Skin epidermis (tissue), 12 donors: Measurements from ENCODE around the gene DNAJB1.

ENCODE experiments used
- H3K27ac ChIP-seq, 21 experiments: fragments of 200-600 bp; sonication (generic) in 11 of 21; one replicate each; pipeline ENCODE4 v1.5.0; 2020; ENCODE audit warnings: mild to moderate bottlenecking in 3 of 21, inconsistent platforms in 2 of 21, moderate library complexity in 2 of 21
- H3K4me3 ChIP-seq, 7 experiments: fragments of 200-600 bp; sonication (generic) in 2 of 7; one replicate each; pipeline ENCODE4 v1.5.0; 2020; ENCODE audit warnings: inconsistent platforms in 2 of 7, mild to moderate bottlenecking in 2 of 7, moderate library complexity in 1 of 7

The DNAJB1 gene

DNA sequence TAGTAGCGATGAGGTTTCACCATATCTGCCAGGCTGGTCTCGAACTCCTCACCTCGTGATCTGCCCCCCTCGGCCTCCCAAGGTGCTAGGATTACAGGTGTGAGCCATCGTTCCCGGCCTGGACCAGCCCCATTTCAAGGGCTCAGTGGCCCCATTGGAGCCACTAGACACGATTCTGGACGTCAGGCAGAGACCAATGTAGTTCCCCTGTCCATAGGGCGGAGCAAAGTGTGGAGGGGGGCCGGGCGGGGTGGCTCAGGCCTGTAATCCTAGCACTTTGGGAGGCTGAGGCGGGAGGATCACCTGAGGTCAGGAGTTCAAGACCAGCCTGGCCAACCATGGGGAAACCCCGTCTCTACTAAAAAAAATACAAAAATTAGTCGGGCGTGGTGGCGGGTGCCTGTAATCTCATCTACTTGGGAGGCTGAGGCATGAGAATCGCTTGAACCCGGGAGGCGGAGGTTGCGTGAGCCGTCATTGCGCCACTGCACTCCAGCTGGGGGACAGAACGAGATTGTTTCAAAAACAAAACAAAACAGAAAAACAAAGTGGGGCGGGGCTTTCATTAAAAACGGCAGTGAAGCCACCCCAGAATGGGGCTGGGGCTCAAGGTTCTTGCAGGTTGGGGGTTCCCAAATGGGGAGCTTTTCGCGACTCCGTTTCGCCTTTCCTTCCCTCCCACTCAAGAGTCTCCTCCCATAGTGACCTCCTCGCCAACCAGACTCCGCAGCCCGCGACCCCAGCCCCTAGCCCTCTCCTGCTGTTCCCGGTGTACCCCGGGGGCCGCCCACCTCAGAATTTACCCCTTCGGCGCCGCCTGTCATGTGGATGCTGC lies 10.4 kb upstream of the DNAJB1 start:
- peak overlapping the region in 20 of 21 experiments; percentile 19 to 94 (median 78) for H3K27ac ChIP-seq
- H3K4me3 ChIP-seq, result peak overlapping the region; percentile 60 to 95 (median 71)

DNA sequence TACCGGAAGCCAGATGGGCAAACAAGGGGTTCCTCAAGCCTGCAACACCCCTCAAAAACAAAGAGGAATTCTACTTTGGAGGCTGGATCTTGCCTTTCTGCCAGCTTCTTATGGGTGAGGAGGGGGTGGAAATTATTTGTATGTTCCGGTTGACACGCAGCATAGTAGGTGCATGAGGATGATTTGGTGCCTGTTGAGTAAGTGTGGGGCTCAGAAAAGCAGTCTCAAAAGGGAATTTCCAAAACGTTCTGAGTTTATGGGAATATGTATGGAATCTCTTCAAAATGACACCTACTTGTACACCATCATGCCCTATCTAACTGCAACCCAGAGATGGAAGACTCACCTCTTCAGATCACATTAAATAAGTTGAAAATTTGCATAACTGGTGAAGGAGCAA lies 8.2 kb upstream of the DNAJB1 start:
- peak overlapping the region in 20 of 21 experiments; percentile 39 to 94 (median 83) for H3K27ac ChIP-seq

DNA sequence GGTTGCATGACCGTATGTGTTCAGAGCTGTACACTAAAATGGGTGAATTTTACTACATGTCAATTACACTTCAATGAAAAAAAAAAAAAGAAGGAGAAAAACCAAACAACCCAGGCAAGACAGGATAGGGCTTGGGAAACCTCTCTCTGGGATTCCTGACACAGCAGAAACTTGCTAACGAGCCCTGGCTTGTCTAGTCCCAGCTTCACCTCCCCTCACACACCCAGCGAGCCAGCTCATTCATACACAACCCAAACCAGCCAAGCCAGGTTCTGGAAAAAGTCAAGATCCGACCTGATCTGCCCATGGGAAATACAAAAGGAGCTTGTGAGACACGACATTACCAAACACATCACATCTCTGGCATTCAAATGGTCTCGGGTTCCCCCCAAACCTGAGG lies 7.5 kb upstream of the DNAJB1 start:
- peak overlapping the region in 20 of 21 experiments; percentile 39 to 97 (median 84) for H3K27ac ChIP-seq

More for the DNA sequence above, 8.2 kb upstream of the DNAJB1 start:
- H3K4me3 ChIP-seq, result peak overlapping the region in 1 of 7 experiments; percentile 10

DNA sequence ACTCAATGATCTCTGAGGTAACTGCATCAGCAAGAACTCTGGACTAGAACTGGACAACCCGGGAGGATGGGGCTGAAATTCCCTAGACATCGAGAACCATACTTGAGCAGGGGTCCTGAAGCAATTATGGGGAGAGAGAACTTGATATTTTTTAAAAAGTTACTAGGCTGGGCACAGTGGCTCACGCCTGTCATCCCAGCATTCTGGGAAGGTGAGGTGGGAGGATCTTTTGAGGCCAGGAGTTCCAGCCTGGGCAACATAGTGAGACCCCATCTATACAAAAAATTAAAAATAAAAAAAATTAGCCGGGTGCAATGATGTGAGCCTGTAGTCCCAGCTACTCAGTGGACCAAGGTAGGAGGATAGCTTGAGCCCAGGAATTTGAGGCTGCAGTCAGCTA lies 2.3 kb upstream of the DNAJB1 start:
- H3K4me3 ChIP-seq, result no peak overlapping the region
- peak overlapping the region in 17 of 21 experiments; percentile 7 to 99 (median 91) for H3K27ac ChIP-seq

More for the DNA sequence above, 7.5 kb upstream of the DNAJB1 start:
- peak overlapping the region in 1 of 7 experiments; percentile 10 for H3K4me3 ChIP-seq

DNA sequence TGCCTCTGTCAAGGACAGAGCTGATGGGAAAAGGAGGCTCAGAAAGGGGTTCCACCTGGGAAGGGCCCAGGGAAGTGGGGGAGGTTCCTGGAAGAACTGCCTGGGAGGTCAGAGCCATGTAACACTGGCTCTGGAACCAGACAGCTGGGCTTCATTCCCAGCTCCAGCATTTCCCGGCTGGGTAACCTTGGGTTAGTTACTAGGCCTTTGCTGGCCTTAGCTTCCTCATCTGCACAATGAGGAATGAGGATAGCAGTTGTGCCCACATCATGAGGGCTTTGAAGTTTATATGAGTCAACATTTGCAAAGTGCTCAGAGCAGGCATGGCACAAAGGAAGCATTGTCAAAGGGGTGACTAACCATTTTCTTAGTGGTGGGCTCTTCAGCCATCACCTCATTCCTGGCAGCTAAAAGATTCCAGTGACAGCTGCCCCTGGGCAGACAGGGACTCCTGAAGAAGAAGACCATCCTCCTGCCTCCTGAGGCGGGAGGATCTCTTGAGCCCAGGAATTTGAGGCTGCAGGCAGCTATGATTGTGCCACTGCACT lies 1.7 kb upstream of the DNAJB1 start:
- no peak overlapping the region for H3K4me3 ChIP-seq
- peak overlapping the region in 19 of 21 experiments; percentile 7 to 99 (median 91) for H3K27ac ChIP-seq

DNA sequence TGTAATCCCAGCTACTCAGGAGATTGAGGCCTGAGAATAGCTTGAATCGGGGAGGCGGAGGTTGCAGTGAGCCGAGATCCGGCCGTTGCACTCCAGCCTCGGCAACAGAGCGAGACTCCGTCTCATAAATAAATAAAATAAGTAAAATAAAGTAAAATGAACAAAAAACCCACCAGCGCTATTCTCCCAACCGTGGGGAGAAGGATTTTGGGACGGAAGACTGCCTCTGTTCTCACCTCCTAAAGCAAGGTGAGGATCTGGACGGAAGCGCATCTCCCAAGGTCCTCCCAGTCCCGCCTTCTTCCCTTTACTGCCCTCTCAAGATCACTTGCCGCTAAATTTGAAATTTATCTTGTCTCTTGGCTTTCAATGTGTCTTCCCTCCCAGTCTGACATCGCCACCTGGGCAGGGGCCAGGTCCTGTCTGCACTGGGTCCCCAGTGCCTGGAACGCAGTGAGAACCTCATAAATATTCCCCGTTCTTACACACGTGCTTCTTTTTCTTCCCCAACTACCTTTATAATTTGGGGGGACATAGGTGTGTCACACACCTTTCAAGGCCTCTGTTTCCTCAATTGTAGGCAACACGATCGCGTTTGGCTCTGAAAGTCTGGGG lies 1.2 kb upstream of the DNAJB1 start:
- Histone ChIP-seq H3K4me3 (peak overlapping the region in 1 of 7 experiments; percentile 98), H3K27ac (peak overlapping the region in 20 of 21 experiments; percentile 74 to 99 (median 91))

DNA sequence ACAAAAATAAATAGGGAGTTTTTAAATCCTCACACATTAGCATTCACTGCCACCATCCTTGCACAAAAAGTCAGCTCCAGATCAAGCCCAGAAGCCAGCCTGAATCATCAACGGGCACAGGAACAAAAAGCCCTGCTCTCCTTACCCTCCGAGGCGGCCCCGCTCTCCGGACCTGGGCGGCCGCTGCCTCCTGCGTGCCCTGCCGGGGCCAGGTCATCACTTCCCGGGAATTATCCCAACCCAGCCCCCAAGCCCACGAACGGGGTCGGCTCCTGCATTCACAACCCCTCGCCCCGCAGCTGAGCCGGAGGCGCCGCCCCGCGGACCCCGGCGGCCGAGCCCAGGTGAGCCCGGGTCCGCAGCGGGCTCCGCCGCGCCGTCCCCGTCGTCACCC lies 754 bp downstream of the DNAJB1 start:
- H3K27ac ChIP-seq, result peak overlapping the region; percentile 81 to 99 (median 97)
- H3K4me3 ChIP-seq, result peak overlapping the region; percentile 57 to 99 (median 96)

DNA sequence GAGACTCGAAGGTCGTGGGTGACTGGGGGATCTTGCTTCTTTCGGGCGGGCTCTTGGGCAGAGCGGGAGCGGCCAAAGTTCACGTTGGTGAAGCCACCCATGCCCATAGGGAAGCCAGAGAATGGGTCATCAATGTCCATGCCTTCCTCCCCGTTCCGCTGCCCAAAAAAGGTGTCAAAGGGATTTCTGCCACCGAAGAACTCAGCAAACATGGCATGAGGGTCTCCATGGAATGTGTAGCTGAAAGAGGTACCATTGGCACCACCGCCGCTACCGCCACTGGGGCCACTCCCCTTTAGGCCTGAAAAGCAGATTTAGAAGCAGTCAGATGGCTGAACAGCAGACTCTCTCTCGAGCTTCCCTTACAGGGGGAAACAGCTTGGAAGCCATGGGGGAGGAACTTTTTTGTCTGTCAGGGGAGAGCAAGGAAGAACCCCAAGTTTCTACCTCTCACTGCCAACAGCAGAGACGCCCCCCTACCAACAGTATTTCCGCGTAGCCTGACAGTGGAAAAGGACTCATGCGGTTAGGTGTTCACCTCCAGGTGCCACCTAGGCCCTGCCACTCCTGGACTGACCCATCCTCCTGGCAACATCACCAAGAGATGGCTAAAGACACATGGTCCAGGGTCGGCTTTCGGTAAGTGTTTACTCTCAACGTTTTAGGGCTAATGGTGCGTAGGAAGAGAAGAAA lies 1.3 kb downstream of the DNAJB1 start:
- H3K4me3 ChIP-seq, result peak overlapping the region; percentile 57 to 99 (median 96)
- peak overlapping the region in 20 of 21 experiments; percentile 81 to 99 (median 97) for H3K27ac ChIP-seq

DNA sequence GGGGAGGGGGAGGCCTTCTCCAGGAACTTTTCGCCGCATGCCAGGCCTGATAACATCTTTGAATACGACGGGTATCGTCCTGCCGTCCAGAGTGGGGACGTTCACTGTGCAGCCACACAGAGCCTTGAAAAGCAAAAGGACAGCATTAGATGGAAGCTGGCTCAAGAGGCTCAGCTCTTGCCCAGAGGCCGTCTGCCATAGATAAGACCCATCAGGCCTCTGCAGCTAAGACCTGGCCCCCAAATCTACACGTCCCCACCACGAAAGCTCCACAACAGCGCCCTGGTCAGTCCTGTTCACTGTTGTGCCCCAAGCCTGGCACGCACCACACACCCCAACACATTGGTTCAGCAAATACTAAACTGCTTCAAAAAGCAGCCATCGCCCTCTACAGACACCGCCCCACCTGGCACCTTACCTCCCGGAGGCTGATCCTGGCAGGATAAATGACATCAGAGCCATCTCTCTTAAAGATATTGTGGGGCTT lies 2.1 kb downstream of the DNAJB1 start:
- Histone ChIP-seq H3K4me3 (peak overlapping the region; percentile 57 to 99 (median 96)), H3K27ac (peak overlapping the region in 12 of 21 experiments; percentile 26 to 99 (median 98))

DNA sequence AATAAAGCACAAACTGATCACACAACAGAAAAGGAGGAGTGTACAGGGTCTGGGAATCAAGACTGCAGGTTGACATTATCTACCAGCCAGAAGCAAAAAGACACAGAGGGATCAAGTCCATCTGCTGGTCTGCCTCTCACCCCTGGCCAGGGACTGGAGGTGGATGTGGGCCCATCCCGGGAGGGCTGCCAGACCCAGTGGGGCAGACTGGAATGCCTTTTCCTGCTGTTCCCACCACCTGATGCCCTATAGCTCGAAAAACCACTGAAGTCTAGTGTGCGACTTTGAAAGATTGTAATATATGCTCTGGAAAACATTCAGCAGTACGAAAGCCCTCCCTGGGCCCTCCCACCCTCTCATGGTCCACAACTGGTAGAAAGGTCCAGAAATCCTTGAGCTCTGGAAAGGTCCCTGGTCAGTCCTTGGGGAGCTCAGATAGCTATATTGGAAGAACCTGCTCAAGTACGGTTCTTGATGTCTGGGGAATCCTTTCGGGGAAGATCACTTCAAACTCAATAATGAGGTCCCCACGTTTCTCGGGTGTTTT lies 2.6 kb downstream of the DNAJB1 start:
- H3K4me3 ChIP-seq, result peak overlapping the region; percentile 57 to 99 (median 96)
- peak overlapping the region in 9 of 21 experiments; percentile 26 to 98 (median 95) for H3K27ac ChIP-seq

DNA sequence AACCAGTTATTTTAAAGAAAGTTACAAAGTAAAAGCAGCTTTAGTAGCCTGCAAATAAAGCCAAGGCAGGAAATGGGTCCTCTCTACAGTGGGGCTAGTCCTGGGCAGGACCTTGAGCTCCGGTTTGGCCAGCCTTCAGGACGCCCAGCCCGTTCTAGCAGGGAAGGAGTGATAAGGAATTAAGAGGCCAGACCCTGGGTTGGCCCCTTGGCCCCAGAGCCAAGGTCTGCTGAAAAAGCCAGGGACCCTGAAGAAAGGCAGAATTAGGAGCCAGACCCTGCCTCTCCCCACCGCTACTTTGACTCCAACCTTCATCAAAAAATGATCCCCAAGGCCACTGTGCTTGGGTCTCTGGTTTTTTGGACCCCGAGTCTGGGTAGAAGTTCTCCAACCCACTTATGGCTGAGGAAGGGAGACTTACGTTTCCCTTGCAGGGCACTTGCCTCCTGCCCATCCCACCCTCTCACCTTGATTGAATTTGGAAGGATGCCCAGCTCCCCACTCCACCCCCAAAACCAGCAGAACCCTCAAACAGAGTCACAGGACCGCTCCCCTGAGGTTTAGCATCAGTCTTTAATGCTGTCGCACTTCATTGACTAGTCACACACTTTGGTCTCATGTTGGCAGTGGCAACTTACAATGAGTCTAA lies 3.9 kb downstream of the DNAJB1 start:
- Histone ChIP-seq H3K4me3 (no peak overlapping the region), H3K27ac (peak overlapping the region in 1 of 21 experiments; percentile 32)

DNA sequence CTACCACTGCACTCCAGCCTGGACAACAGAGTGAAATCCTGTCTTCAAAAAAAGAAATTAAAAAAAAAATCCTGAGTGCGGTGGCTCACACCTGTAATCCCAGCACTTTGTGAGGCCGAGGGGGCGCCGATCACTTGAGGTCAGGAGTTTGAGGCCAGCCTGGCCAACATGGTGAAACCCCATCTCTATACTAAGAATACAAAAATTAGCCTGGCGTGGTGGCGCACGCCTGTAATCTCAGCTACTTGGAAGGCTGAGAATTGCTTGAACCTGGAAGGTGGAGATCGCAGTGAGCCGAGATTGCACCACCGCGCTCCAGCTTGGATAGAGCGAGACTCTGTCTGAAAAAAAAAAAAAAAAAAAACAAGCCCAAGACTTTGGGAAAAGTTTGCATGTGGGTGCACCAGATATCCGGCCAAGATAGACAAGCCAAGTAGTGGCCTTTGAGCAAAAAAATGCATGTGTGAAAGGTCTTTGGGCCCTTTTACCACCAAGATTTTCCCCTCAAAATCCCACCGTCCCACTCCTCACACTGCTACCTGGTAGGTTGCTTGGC lies 5.7 kb downstream of the DNAJB1 start:
- no peak overlapping the region for H3K27ac ChIP-seq
- no peak overlapping the region for H3K4me3 ChIP-seq

DNA sequence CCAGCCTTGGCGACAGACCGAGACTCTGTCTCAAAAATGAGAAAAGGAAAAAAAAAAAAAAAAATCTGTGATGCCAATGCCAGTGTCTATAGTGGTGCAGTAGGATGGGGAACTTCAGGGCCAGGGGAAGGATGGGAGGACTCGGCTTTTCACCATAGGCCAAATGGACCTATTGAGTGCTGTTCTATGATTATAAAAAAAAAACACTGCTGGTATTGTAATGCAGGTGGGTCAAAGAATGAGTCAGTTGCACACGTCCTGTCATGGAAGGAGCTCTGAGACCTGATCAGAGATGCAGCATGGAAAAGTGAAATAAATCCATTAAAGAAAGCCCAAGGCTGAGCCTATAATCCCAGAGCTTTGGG lies 7.0 kb downstream of the DNAJB1 start:
- Histone ChIP-seq H3K4me3 (no peak overlapping the region), H3K27ac (peak overlapping the region in 6 of 21 experiments; percentile 12 to 63 (median 38))

DNA sequence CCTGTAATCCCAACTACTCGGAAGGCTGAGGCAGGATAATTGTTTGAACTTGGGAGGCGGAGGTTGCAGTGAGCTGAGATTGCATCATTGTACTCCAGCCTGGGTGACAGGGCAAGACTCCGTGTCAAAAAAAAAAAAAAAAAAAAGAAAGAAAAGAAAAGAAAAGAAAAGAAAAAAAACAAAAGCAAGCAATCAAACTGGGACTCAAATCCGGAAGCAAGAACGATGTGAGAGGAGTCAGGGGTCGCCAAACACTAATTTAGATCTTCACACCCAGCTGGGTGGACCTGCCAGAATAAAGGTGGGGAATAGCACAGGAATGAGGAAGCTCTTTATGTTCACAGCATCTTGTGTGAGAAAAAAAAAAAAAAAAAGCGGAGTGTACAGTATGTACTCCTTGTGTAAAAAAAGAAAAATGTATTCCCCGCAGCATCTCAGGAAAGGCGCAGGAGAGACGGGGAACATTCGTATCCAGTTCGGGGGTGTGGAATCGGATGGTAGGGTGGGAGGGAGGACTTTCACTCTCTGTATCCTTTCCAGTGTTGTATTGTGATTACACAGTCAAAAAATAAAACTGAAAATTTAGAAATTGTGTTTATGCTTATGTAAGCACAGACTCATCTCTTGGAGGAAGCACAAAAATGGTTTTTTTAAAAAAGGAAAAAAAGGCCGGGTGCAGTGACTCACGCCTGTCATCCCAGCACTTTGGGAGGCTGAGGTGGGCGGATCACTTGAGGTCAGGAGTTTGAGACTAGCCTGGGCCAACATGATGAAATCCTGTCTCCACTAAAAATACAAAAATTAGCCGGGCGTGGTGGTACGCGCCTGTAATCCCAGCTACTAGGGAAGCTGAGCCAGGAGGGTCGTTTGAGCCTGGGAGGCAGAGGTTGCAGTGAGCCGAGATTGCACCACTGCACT lies 7.6 kb downstream of the DNAJB1 start:
- peak overlapping the region in 13 of 21 experiments; percentile 26 to 73 (median 50) for H3K27ac ChIP-seq
- H3K4me3 ChIP-seq, result no peak overlapping the region

DNA sequence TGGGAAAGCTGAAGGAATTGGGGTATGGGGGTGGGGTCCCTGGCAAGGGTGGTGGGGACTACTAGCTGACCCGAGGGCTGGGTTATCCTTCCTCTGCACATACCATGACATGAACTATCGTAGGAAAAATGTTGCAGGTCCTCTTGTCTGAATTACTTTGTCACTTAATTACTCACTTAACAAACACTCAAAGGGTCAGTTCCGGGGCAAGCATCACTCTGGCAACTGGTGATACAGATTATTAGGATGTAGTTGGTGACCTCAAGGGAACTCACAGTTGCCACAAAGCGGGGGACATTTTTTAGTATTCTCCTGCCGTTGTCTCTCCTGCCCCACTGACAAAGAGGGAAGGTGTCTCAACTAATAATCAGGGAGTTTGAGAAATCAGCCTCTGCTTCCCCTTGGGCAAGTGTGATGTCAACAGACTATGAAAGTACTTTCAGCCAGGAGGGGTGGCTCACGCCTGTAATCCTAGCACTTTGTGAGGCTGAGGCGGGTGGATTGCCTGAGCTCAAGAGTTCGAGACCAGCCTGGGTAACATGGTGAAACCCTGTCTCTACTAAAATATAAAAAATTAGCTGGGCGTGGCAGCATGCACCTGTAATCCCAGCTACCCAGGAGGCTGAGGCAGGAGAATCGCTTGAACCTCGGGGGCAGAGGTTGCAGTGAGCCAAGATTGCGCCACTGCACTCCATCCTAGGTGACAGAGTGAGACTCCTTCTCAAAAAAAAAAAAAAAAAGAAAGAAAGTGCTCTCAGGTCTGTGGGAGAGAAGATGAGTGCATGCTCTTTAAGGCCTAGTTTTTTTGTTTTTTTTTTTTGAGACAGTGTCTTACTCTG lies 10.3 kb downstream of the DNAJB1 start:
- H3K27ac ChIP-seq, result peak overlapping the region in 6 of 21 experiments; percentile 1 to 86 (median 48)
- H3K4me3 ChIP-seq, result no peak overlapping the region

DNA sequence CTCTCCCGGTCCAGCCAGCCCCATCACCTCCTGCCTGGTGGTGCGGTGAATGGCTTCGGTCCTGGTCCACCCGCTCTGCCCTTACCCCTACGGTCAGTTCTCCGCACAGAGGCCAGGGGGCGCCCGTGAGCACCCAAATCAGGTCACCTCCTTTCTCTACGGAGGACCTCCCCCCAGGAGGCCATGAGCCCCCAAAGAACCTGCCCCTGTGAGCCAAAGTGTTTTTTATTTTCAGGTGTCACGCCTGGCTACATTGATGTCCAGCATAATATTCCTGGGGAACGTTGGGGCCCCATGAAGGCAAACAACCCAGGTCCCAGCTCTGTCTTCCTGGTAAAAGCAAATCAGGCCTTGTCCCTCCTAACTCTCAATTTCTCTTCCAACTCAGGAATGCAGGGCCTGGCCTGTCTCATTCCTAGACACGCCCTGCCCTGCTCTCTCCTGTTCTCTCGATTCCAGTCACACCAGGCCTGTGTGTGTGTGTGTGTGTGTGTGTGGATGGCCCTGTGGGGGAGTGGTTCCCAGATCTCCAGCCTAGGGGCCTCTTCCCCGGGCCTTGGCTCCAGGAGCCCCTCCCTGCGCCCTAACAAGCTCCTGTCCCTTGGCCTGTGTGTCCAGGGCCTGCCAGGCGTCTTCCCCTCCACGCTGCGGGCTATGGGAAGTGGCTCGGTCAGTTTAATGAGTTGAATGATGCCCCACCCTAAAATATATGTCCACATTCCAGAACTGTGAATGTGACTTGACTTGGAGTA lies 12.5 kb downstream of the DNAJB1 start:
- H3K27ac ChIP-seq, result peak overlapping the region in 20 of 21 experiments; percentile 32 to 86 (median 76)
- no peak overlapping the region for H3K4me3 ChIP-seq
